ENCODE data around the gene DVL3. TPM values are rescaled to one million over a fixed set of nuclear protein-coding genes. Genes with fewer than 3 reads are reported as not detected.

Gene DVL3
- total and polyA plus RNA-seq, 10 of the 15 experiments (the other 5 are each of a cell fraction or from before 2014, with no cell fraction given), result 2.2 to 39.7 (median 14.5) TPM

DNA sequence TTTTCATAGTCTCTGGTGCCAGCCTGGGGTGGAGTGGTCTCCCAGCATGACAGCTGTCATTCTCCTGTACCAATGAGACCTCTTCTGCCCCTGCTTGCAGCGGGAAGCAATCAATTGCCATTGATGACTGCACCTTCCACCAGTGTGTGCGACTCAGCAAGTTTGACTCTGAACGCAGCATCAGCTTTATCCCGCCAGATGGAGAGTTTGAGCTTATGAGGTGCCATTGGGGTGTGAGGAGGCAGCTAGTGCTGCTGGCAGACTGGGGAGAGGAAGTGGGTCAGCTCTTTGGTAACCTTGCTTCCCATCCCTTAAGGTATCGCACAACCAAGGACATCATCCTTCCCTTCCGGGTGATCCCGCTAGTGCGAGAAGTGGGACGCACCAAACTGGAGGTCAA is 26.4 kb downstream of the DVL3 start (continued):
- TF ChIP-seq NR2C1 (IDR thresholded peaks at IDR 0.05), result no peak
- TF ChIP-seq ZNF207 (IDR thresholded peaks at IDR 0.05; ENCODE audit: borderline replicate concordance), result no peak

DNA sequence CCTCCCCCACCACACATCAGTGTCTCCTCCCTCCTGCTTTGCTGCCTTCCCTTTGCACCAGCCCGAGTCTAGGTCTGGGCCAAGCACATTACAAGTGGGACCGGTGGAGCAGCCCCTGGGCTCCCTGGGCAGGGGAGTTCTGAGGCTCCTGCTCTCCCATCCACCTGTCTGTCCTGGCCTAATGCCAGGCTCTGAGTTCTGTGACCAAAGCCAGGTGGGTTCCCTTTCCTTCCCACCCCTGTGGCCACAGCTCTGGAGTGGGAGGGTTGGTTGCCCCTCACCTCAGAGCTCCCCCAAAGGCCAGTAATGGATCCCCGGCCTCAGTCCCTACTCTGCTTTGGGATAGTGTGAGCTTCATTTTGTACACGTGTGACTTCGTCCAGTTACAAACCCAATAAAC is 28.5 kb downstream of the DVL3 start:
- no peak for ATAC-seq
- DNase-seq (ENCODE audit: low read depth, low spot score), result no peak
- no peak overlapping the region for H3K9ac ChIP-seq (ENCODE audit: control insufficient read depth, insufficient read depth, low read length)
- CTCF ChIA-PET, result no interaction called here
- no peaks in the 10 kb centered on the region for H3K27me3 ChIP-seq (replicated peaks in 1 of 2; ENCODE audit: control insufficient read depth in 2 of 2, insufficient read depth in 2 of 2, low read length in 1 of 2)
- RAD21 ChIA-PET (ENCODE audit: unreplicated experiment), result no interaction called here
- no peak for FAIRE-seq
- 0 out of 2 replicates have a peak, but pooled peaks cover 4% of the 10 kb centered on the region for H3K4me1 ChIP-seq (ENCODE audit: control insufficient read depth, insufficient read depth, low read length)
- no peaks in the 10 kb centered on the region for H3K9me3 ChIP-seq (replicated peaks; ENCODE audit: control insufficient read depth, insufficient read depth, low read length)
- WGBS (ENCODE audit: insufficient coverage, insufficient replicate concordance, low lambda C conversion rate, missing lambda C conversion rate), result 87% methylated on average over 5 of the region's 5 CpGs
- in situ Hi-C loops (cut with MboI) (no loop called here), intact Hi-C loops (cut with micrococcal nuclease; ENCODE audit: unreplicated experiment) (no loop called here)
- H3K79me2 ChIP-seq (ENCODE audit: control insufficient read depth, insufficient read depth, low read length), result peaks cover 26% of the 10 kb centered on the region
- H3K4me2 ChIP-seq (ENCODE audit: control insufficient read depth, insufficient read depth), result no peak overlapping the region
- H3K4me3 ChIP-seq, result no peak overlapping the region
- H4K20me1 ChIP-seq (ENCODE audit: control insufficient read depth, insufficient read depth), result no peaks in the 10 kb centered on the region
- BruUV-seq (replicated peaks), result no TSS peak
- SMC1A ChIA-PET (ENCODE audit: uncharacterized antibody, unreplicated experiment), result interaction anchor here (0.9 kb wide), 1 partner anchor 28 kb away, joined by 3 read pairs; the partner anchor contains the start of gene DVL3
- peaks cover 19 to 34% of the 10 kb centered on the region in 2 experiments for H3K36me3 ChIP-seq (ENCODE audit: control insufficient read depth in 2 of 2, insufficient read depth in 2 of 2, low read length in 1 of 2)
- no peak overlapping the region for H2AFZ ChIP-seq (ENCODE audit: control insufficient read depth, low read depth, low read length)
- H3K27ac ChIP-seq (ENCODE audit: control insufficient read depth, insufficient read depth), result no peak overlapping the region
- POLR2A ChIA-PET, result interaction anchor here (0.9 to 1.4 kb wide), 2 partner anchors 10 to 49 kb away, joined by 3 to 4 read pairs; no protein-coding TSS in a partner anchor
- TF ChIP-seq SRF (IDR thresholded peaks at IDR 0.05; ENCODE audit: low read depth in 2 of 2, low read length in 2 of 2) (no peak), EP300 (IDR thresholded peaks at IDR 0.05; ENCODE audit: borderline replicate concordance in 1 of 2, control insufficient read depth in 1 of 2, low read depth in 2 of 2, low read length in 2 of 2) (no peak), POU2F2 (IDR thresholded peaks at IDR 0.05; ENCODE audit: borderline replicate concordance, low read depth, low read length) (no peak), SREBF1 (IDR thresholded peaks at IDR 0.05; ENCODE audit: low read length) (no peak), JUND (IDR thresholded peaks at IDR 0.05; ENCODE audit: low read depth, low read length) (no peak), CEBPB (IDR thresholded peaks at IDR 0.05; ENCODE audit: borderline replicate concordance in 1 of 2, low read depth in 2 of 2, low read length in 2 of 2) (no peak)
- TF ChIP-seq, protein P1, sequence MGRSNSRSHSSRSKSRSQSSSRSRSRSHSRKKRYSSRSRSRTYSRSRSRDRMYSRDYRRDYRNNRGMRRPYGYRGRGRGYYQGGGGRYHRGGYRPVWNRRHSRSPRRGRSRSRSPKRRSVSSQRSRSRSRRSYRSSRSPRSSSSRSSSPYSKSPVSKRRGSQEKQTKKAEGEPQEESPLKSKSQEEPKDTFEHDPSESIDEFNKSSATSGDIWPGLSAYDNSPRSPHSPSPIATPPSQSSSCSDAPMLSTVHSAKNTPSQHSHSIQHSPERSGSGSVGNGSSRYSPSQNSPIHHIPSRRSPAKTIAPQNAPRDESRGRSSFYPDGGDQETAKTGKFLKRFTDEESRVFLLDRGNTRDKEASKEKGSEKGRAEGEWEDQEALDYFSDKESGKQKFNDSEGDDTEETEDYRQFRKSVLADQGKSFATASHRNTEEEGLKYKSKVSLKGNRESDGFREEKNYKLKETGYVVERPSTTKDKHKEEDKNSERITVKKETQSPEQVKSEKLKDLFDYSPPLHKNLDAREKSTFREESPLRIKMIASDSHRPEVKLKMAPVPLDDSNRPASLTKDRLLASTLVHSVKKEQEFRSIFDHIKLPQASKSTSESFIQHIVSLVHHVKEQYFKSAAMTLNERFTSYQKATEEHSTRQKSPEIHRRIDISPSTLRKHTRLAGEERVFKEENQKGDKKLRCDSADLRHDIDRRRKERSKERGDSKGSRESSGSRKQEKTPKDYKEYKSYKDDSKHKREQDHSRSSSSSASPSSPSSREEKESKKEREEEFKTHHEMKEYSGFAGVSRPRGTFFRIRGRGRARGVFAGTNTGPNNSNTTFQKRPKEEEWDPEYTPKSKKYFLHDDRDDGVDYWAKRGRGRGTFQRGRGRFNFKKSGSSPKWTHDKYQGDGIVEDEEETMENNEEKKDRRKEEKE (IDR thresholded peaks at IDR 0.05), result no peak
- TF ChIP-seq, protein P2, sequence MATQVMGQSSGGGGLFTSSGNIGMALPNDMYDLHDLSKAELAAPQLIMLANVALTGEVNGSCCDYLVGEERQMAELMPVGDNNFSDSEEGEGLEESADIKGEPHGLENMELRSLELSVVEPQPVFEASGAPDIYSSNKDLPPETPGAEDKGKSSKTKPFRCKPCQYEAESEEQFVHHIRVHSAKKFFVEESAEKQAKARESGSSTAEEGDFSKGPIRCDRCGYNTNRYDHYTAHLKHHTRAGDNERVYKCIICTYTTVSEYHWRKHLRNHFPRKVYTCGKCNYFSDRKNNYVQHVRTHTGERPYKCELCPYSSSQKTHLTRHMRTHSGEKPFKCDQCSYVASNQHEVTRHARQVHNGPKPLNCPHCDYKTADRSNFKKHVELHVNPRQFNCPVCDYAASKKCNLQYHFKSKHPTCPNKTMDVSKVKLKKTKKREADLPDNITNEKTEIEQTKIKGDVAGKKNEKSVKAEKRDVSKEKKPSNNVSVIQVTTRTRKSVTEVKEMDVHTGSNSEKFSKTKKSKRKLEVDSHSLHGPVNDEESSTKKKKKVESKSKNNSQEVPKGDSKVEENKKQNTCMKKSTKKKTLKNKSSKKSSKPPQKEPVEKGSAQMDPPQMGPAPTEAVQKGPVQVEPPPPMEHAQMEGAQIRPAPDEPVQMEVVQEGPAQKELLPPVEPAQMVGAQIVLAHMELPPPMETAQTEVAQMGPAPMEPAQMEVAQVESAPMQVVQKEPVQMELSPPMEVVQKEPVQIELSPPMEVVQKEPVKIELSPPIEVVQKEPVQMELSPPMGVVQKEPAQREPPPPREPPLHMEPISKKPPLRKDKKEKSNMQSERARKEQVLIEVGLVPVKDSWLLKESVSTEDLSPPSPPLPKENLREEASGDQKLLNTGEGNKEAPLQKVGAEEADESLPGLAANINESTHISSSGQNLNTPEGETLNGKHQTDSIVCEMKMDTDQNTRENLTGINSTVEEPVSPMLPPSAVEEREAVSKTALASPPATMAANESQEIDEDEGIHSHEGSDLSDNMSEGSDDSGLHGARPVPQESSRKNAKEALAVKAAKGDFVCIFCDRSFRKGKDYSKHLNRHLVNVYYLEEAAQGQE (IDR thresholded peaks at IDR 0.05; ENCODE audit: low read depth, low read length), result no peak
- TF ChIP-seq, protein P3, sequence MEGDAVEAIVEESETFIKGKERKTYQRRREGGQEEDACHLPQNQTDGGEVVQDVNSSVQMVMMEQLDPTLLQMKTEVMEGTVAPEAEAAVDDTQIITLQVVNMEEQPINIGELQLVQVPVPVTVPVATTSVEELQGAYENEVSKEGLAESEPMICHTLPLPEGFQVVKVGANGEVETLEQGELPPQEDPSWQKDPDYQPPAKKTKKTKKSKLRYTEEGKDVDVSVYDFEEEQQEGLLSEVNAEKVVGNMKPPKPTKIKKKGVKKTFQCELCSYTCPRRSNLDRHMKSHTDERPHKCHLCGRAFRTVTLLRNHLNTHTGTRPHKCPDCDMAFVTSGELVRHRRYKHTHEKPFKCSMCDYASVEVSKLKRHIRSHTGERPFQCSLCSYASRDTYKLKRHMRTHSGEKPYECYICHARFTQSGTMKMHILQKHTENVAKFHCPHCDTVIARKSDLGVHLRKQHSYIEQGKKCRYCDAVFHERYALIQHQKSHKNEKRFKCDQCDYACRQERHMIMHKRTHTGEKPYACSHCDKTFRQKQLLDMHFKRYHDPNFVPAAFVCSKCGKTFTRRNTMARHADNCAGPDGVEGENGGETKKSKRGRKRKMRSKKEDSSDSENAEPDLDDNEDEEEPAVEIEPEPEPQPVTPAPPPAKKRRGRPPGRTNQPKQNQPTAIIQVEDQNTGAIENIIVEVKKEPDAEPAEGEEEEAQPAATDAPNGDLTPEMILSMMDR (IDR thresholded peaks at IDR 0.05 in 2 of 3, conservative IDR thresholded peaks at IDR 0.05 in 1 of 3; ENCODE audit: control insufficient read depth in 2 of 3, extremely low read depth in 1 of 3, insufficient read depth in 1 of 3, low read depth in 3 of 3, low read length in 3 of 3), result no peak
- TF ChIP-seq, protein P4, sequence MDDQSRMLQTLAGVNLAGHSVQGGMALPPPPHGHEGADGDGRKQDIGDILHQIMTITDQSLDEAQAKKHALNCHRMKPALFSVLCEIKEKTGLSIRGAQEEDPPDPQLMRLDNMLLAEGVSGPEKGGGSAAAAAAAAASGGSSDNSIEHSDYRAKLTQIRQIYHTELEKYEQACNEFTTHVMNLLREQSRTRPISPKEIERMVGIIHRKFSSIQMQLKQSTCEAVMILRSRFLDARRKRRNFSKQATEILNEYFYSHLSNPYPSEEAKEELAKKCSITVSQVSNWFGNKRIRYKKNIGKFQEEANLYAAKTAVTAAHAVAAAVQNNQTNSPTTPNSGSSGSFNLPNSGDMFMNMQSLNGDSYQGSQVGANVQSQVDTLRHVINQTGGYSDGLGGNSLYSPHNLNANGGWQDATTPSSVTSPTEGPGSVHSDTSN (IDR thresholded peaks at IDR 0.05; ENCODE audit: insufficient replicate concordance, low read depth, low read length), result no peak
